Right lobe of liver (tissue), 4 donors: Measurements from ENCODE around the gene TTI1.

Experiments used
- CTCF ChIP-seq, 4 donors: fragments of 200-600 bp in 3 of 4; fragments of 450-650 bp in 1 of 4; IDR thresholded peaks; one replicate each; pipeline versions ENCODE4 v1.5.1 to v1.8.0; 2016 to 2022; ENCODE audit warnings: antibody characterized with exemption in 4 of 4, mild to moderate bottlenecking in 2 of 4
- POLR2A ChIP-seq: fragments of 450-650 bp; IDR thresholded peaks from one replicate; pipeline ENCODE4 v1.6.1; 2017; ENCODE audit warnings: antibody characterized with exemption, mild to moderate bottlenecking
- donor health status: DM: no; HTN: no; CAD: no.
- donor health status: DM: no; HTN: no; CAD: no.
- donor health status: DM: no; HTN: yes; CAD: no.

DNA sequence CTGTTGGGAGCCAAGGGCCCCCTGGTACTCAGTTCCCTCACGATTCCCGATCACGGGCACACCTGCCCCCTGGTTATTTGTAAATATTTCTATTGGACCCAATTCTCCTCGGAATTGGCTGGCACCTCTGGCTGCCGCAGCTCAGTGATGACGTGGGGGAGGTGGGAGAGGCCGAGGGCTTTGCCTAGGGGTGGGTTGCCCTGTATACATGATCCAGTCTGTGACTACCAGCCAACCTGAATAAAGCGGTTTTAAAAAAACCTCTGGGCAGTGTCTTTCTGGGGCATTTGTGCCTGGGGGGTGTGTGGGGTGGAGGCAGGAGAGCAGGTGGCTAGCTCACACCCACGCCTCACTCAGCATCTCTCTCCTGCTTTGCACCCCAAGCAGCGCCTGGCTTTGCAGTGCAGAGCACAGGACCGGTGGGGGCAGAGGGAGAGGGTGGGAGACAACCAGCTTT, 88.1 kb downstream of the TTI1 start:
- no peak for TF ChIP-seq POLR2A
- TF ChIP-seq CTCF (IDR thresholded peaks at IDR 0.05) = no peak
